Epidermal melanocyte (primary cell): Measurements from ENCODE around the gene ZNF423.

ENCODE experiments used
- DNase-seq: peaks from one replicate; pipeline ENCODE4 v3.0.0; 2011; ENCODE audit warnings: low spot score; ENCODE audit not compliant: insufficient read length

ZNF423 gene

DNA sequence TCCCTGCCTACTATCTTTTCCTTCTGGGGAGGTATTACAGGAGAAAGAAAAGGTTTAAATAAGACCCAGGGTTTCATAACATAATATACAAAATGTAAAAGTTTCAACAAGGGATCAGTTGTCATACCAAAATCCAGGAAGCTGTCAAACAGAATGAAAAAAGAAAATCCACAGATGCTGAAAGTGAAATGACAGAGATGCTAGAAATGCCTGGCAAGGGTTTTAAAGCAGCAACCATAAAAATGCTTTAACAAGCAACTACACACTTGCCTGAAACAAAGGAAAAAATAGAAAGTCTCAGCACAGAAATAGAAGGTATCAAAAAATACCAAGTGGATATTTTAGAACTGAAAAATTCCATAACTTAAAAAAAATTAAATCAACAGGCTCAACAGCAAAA lies 377.3 kb downstream of the ZNF423 start:
- DNase-seq = no peak

DNA sequence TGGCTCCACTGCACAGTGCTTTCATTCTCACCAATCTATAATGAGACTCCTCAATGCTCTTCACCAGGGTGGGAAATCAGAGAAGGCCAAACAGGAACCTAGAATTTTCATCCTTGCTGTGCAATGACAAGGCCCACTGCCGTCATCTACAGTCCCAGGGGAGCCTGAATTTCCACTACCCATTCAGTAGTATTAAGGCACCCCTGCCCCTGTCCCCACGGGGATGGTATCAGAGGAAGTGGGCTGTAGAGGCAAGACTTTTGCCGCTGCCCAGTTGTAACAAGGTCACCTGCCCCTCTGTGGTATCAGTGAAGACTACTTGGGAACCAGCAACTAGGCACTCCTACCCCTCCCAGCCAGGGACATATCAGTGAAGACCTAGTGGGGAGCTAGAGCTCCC lies 377.8 kb downstream of the ZNF423 start:
- DNase-seq = no peak

DNA sequence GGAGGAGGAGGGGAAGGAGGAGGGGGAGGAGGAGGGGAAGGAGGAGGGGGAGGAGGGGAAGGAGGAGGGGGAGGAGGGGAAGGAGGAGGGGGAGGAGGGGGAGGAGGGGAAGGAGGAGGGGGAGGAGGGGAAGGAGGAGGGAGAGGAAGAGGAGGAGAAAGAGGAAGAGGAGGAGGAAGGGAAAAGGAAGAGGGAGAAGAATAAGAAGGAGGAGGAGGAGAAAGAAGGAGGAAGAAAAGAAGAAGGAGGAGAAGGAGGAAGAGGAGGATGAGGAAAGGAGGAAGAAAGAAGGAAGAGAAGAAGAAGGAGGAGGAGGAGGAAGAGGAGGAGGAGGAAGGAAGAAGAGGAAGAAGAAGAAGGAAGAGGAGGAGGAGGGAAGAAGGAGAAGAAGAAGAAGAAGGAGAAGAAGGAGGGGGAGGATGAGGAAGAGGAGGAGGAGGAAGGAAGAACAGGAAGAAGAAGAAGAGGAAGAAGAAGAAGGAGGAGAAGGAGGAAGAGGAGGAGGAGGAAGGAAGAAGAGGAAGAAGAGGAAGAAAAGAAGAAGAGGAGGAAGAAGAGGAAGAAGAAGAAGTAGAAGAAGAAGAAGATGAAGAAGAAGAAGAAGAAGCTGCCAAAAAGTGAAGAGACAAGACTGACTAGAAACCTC lies 378.5 kb downstream of the ZNF423 start:
- DNase-seq = no peak

DNA sequence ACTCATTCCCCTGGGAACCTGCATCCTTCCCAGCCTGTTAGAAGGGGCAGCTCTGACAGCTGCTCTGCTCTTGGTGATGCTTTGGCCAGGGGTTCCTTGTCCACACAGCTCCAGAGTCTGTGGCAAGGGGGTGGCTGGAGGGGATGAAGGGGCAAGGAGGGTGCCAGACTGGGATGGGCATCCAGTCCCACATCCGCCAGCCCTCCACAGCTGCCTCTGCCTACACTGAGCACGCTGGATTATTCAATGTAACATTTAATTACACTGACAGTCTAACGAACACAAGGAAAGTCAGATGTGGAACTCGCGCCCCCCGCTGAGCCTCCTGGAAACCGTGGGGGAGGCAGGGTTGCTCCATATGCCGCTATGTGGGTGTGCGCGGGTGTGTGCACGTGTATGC lies 381.2 kb downstream of the ZNF423 start:
- DNase-seq = no peak

DNA sequence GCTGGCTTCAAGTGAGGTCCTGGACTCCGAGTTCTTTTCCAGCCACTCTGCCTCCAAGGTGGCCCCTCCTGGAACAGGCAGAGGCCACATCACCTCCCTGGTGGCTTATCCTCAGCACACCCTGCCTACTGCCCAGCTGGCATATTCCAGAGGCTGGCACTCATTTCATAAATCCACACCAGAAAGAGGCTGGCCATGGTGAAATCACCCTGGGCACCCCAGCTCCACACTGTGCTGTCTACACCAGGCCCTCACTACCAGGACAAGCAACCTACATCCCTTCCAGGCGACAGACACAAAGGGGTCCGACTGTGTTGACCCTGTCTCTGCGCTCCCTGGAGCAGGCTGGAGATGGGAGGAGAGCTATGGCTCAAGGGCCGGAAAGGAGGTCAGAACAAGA lies 382.1 kb downstream of the ZNF423 start:
- DNase-seq = no peak

DNA sequence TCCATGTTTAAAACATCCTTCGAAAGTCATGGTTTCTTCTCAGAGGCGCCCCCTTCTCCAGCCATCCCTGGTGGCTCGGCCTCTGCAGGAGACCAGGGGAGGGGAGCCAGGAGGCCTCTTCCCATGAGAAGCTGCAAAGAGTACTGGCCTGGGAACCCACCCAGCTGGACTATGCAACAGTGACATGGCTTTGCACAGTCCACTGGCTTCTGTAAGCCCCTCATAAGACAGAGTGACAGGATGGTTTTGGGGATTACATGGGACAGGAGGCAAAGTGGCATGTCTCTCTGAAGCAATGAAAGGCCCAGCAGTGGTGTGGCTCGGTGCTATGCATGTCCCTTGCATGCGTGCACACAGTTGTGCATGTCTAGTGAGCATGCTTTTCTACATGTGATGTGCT lies 382.8 kb downstream of the ZNF423 start:
- no peak for DNase-seq

DNA sequence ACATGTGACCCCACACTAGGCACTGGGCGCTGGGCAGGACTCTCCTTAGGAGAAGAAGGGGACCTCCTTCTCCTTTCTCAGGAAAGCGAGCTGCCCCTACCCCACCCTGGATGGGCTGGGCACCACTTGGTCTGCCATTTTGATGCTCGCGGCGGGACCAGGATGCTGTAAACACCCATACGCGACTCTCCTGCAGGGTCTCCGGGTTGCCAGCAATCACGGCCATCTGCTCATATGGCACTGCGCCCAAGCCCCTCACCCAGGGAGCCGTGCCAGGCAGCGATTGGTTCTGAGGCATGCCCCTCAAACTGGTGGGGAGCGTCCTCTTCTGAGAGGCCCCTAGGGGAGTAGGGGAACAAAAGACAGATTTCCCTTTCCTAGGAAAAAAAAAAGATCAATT lies 383.3 kb downstream of the ZNF423 start:
- no peak for DNase-seq

DNA sequence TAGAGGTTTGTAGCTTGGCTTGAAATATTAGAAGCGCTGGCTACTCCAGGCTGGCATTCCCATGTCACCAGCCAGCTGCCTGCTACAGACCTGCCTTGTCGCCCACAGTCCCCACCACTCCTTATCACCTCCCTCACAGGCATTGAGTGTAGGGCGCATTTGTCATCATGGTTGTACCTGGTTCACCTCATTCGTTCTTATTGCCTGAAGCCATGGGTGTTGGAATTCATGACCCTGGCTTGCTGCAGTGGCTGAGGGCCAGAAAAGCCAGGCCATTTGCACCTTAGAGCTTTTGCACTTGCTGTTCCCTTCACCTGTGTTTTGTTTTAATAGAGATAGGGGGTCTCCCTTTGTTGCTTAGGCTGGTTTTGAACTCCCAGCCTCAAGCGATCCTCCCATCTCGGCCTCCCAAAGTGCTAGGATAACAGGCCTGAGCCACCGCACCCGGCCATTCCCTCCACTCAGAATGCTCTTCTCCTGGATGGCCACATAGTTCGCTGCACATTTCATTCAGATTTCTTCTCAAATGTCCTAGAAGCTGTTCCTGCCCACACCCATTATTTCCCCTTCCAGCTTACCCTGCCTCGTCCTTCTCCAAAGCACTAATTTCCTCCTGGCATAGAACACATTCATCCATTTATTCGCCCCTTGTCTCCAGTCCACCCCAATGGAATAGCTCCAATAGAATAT lies 384.7 kb downstream of the ZNF423 start:
- DNase-seq = no peak

DNA sequence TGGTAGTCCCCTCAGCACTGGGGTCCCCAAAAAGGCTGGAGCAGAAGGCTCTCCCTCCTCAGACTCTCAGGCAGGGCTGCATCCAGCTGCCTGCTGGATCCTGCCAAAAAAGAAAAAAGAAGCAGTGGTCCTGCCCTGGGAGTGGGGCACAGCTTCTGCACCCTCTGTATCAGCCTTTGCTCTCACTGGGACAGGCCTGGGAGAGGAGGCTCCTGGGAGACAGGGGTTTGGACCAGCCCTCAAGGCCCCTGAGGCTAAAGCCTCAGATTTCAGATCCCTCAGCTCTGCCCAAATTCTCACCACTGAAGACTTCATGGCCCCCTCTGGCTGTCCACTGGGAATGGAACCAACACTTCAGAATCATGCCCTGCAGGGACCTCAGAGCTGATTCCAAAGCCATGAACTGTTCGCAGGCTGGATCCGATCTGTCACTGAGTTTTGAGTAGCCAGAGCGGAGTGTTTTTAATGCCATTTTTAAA lies 385.4 kb downstream of the ZNF423 start:
- DNase-seq = no peak

- DNase-seq = no peak
Observed at GRCh38 chr16:49469930-49470451, 385.9 kb downstream of the ZNF423 start.

DNA sequence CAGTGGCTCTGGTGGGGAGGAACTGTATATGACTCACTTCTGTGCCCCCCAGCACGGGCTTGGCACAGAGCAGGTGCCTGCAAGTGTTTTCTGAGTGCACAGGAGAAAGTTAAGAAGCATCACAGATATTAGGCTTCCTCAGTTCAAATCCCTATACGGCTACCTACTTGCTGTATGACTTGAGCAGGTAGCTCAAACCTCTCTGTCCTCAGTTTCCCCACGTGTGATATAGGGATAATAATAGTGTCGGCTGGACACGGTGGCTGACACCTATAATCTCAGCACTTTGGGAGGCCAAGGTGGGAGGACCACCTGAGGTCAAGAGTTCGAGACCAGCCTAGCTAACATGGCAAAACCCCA lies 386.6 kb downstream of the ZNF423 start:
- DNase-seq = no peak

GRCh38 chr16:49468611-49469310 lies 387.2 kb downstream of the ZNF423 start:
- no peak for DNase-seq

GRCh38 chr16:49467540-49468372 lies 388.2 kb downstream of the ZNF423 start:
- DNase-seq = no peak

DNA sequence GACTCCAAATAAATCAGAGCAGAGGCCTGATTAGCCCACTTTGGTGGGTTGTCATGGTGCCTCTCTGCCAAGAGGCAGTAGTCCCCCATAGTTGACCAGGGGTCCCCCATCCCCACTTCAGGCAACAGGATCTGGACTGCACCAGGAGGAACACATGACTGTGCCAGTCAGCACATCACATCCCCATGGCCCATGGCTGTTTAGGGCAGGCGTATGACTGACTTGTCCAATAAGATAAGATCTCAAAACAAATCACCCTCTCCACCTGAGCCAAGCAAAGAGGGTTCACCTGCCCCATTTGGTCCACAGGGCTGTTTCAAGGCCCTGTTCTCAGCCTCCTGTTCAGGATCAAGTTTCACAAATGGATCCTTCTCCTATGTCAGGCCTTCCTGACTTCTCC lies 389.0 kb downstream of the ZNF423 start:
- no peak for DNase-seq

GRCh38 chr16:49466529-49466831 lies 389.4 kb downstream of the ZNF423 start:
- DNase-seq = no peak

GRCh38 chr16:49465661-49466528 lies 390.0 kb downstream of the ZNF423 start:
- DNase-seq = no peak

GRCh38 chr16:49464877-49465504 lies 390.9 kb downstream of the ZNF423 start:
- DNase-seq = no peak

DNA sequence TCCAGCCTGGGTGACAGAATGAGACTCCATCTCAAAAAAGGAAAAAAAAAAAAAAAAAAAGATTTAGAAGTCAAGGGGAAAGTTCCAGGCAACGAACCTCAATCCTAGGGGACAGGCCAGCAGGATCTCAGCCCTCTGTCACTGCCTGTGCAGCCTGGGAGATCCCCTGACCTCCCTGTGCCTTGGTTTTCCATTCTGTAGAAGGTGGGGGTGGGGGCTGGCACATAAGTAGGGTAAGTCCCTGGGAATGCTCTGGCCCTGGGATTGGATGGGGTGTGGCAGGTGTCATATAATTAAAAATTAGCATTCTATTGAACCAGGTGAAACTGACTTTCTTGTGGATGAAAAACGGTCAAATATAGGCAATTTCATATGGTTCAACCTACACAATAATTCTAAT lies 391.8 kb downstream of the ZNF423 start:
- no peak for DNase-seq

- DNase-seq = no peak
Observed at GRCh38 chr16:49463529-49463928, 392.4 kb downstream of the ZNF423 start.

DNA sequence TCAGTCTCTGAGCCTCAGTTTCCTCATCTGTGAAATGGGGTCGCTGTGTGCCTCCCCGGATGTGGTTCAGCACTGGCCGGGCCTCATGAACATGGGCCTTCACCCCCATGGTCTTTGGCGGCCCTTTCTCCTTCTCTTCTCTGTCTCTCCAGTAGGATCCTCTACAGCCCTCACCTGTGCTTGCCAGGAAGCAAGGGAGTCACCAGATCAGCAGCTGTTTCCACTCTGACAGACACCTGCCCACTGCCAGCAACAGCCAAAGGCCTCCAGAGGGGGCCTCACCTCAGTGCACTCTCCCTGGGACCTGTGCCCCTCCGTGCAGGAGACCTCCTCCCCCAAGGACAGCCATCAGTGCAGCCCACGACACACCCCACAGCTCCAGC lies 392.9 kb downstream of the ZNF423 start:
- no peak for DNase-seq
